NCI-H128 (cell line): ENCODE measurements around the gene CIRBP.

Source experiments
- DNase-seq: peaks from one replicate; lab custom pipeline; 2025; ENCODE audit not compliant: unreplicated experiment; lab: John Stamatoyannopoulos, UW

Gene CIRBP

DNA sequence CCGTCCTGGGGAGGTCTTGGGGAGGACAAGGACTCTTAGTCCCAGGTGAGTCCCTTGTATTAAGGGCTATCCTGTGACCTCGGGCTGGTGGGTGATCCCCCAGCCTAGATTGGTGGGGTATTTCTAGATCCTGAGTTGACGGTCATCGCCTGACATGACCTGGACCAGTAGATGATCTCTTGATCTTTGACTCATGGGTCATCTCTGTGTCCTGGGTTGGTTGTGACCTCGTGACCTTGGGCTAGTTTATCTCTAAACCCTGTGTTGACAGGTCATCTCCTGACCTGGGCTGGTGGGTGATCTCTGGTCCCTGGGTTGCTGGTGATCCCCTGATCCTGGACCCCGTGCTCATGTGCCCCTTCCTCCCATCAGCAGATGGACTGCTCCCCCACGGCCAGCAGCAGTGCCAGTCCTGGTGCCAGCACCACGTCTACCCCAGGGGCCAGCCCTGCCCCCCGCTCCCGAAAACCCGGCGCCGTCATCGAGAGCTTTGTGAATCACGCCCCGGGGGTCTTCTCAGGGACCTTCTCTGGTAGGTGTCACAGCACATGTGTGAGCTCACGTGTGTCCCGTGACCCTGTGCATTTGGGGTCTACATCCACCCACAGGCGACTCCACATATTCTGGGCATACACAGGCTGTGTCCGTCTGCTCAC lies 14.5 kb upstream of the CIRBP start:
- no peak for DNase-seq

DNA sequence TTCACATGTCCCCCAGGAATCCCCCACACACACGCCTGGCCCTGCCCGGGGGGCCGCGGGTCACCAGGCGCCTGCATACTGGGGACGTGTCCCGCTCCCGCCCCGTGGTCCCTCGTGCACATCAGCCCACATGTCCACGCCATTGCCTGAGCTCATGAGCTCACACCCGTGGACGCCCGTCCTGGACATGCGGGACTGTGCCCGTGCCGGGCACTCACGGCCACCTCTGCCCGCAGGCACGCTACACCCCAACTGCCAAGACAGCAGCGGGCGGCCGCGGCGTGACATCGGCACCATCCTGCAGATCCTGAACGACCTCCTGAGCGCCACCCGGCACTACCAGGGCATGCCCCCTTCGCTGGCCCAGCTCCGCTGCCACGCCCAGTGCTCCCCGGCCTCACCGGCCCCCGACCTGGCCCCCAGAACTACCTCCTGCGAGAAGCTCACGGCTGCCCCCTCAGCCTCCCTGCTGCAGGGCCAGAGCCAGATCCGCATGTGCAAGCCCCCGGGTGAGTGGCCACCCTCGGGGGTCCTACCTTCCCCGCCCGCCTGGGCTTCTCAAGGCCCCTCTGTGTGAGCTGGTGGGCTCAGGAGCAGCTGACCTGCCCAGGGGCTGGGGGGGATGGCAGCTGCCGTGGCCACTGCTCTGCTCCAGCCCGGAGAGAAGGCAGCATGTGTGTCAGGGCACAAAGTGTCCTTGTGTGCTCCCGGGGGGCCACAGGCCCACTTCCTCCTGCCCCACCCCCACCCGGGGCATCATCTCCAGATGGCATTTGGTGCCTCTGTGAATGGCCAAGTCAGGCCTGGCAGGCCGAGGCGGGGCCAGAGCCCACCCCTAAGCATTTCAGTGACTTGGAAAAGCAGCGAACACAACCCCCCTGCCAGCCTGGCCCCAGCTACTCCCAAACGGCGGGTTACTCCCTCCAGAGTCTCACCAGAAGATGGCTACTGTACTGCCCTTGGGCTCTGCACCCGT lies 13.7 kb upstream of the CIRBP start:
- DNase-seq = no peak

DNA sequence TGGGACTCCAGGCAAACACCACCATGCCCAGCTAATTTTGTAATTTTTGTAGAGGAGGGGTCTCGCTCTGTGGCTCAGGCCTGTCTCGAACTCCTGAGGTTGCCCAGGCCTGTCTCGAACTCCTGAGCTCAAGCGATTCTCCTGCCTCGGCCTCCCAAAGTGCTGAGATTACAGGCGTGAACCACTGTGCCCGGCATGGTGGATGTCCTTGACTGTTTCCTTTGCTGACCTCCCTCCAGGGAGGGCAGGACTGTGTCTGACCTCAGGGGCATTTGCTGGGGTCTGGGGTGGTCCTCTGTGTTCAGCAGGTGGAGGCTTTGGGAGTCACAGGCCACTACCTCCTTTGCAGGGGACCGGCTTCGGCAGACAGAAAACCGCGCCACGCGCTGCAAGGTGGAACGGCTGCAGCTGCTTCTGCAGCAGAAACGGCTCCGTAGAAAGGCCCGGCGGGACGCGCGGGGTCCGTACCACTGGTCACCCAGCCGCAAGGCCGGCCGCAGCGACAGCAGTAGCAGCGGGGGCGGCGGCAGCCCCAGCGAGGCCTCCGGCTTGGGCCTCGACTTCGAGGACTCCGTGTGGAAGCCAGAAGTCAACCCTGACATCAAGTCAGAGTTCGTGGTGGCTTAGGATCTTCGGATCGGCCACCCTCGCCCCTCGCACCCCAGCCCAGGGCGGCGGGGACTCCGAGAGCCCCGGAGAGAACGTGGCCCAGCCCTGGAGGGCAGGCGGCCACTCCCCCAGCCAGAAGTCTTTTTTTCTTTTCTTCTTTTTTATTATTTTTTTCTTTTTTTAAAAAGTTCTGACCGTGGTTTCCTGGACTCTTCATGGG lies 12.3 kb upstream of the CIRBP start:
- no peak for DNase-seq

DNA sequence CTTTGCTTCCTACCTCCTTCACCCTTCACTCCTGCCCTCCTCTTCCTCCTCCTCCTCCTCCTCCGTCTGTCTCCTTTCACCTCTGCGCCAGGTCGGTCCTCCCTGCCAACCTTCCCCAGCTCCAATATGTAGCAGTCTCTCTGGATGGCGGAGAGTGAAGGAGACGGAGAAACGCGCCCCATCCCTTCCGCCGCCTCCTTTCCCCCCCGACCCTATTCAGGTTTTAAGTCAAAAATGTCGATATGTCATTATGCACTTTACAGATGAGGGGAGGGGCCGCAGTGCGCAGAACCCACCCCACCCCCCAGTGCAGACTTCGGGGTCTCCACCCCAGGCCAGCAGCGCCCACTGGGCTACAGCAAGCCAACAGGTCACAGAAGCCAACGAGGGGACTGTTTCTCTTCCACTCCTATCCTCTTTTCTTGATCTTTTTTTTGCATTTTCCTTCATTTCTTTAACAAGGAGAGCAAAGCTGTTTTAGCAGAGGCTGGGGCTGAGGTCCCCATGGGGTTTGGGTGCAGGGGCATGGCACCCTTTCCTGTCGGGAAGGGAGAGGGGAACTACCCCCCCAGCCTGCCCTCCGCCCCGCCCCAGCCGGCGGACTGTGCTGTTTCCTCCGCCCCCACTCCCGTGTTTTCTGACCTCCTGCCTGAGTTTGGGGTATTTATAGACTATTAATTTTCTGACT lies 11.5 kb upstream of the CIRBP start:
- no peak for DNase-seq

DNA sequence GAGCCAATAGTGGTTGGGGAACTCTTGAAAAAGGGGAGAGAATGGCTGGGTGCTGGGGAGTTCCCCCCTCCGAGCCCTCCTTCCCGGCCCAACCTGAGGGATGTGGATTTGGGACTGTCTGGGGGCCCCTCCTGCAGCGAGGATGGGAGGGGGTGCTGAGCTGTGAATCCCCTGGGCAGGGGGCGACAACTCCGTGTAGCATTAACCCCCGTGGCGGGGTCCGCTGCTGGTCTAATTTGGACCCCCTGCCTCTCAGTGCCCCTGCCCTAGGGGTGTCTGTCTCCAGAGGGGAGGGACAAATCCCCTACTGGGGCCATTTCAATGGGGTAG lies 11.0 kb upstream of the CIRBP start:
- no peak for DNase-seq

DNA sequence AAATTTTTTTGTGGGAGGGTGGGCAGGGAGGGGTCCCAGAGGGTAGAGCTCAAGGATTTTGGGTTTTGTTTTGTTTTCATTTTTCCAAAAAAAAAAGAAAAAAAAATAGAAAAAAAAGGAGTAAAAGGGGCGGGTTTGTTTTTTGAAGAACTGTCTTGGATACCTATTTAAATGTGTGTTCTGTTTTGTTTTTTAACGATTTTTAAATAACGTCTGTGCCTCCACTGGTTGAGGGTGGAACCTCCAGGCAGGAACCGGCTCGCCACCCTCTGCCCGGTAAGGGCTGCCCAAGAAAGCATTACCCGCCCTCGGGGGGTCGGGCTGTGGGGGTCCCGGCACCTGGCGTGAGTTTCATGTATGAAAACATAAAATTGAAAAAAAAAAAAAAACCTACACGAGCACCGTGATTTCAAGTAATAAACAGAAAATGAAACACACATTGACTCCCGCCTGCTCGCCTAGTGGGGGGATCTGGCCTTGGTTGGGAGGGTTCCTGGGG lies 10.4 kb upstream of the CIRBP start:
- no peak for DNase-seq

DNA sequence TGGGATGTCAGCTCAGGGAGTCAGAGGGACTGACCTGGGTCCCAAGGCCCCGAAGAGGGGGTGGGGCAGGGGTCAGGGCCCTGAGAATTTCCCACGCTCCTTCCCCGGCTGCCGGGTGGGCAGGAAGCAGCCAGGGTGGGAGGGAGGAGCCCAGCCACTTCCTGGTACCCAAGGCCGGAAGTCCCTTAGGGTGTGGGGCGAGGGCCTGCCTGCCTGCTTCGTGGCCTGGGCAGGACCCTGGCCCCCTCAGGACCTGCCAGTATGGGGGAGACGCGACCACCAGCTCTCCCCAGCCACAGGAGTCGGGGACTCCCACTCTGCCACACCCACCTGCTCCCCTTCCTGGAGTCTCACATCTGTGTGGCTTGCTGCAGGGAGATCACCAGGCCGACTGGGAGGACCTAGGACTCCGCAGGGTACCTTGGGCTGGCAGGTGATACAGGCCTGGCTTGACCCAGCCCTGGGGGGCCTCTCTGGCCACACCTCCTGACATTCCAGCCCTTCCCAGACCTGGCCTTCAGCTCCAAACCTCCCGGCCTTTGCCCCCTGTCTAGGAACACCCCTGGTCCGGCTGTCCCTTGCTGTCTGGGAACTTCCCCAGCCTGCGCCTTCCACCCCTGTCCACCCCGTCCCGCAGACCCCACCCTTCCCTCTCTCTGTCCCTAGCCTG lies 9.8 kb upstream of the CIRBP start:
- no peak for DNase-seq

DNA sequence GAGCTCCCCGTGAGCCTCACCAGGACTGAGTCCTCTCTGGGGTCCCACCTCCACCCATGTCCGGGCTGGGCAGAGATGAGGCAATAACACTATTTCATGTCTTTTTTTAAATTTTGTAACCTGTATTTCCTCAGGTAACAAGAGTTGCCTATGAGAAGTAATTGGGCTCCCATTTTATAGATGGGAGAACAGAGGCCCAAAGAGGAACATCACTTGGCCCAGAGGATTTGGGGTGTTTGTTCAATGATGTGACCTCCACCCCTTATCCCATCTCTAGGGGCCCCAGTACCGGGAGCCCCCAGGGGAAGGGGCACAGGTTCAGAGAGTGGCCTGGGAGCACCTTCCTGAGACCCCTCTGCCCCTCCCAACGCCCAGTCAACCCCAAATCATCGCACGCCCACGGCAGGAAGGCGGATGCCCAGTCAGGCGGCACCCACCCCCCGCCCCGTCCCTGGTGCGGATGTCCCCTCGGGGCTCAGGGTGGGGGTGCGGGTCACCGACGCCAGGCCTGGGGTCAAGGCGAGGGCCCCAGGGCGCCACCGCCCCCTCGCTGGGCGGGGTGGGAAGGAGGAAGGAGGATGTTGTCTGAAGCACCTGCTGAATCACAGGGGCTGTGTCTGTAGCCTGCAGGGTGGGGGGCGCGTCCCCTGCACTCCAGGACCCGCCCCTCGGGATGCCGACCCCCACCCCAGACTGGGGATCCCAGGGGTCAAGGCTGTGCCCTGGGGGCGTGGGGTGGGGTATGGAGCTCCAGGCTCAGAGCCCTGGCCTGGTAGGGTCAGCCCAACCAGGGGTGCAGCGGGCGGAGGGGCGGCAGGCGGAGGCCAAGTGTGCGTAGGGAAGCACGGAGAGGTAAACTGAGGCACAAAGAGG lies 9.0 kb upstream of the CIRBP start:
- no peak for DNase-seq

DNA sequence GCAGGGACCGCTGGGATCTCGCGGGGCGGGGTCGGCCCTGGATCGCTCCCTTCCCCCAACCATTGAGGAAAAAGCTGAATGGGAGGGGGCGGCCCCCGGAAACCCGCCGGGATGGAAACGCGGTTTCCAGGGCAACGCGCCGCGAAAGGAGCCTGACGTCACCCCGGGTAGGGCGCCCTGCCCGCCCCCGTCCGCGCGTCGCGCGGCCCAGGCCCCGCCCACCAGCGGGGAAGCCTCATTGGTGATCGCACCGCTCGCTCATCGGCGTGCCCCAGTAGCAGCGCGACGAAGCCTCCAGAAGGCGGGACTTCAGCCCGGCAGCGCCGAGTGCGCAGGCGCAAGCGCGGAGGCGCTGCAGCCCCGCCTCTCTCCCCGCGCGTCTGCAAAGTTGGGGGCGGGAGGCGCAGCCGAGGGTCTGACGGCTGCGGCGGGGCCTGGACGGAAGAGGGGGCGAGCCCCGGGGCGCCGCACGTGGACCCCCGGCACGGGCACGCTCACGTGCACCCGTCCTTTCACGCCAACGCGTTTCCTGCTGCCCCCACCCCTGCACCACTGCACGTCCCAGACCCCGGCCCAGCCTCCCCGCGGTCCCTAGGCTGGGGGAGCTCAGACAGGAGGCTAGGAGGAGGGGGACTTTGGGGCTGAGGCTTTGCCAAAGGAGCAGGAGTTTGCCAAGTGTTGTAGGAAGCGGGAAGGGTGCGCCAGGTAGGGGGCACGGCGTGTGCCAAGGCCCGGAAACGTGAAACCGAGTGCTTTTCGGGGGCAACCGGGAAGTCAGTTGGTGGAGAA lies 8.2 kb upstream of the CIRBP start:
- DNase-seq = peak; percentile 93

DNA sequence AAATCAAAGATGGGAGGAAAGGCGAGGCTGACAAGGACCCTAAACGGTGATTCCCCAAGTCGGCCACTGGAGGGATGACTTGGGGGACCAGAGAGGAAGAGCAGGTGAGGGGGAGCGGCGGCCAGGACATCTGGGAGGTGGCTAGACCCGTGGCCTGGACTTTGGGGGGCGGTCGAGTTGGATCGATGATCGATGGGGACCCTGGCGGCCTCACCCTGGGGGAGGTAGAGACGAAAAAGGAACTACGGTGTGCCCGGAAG lies 7.7 kb upstream of the CIRBP start:
- no peak for DNase-seq

DNA sequence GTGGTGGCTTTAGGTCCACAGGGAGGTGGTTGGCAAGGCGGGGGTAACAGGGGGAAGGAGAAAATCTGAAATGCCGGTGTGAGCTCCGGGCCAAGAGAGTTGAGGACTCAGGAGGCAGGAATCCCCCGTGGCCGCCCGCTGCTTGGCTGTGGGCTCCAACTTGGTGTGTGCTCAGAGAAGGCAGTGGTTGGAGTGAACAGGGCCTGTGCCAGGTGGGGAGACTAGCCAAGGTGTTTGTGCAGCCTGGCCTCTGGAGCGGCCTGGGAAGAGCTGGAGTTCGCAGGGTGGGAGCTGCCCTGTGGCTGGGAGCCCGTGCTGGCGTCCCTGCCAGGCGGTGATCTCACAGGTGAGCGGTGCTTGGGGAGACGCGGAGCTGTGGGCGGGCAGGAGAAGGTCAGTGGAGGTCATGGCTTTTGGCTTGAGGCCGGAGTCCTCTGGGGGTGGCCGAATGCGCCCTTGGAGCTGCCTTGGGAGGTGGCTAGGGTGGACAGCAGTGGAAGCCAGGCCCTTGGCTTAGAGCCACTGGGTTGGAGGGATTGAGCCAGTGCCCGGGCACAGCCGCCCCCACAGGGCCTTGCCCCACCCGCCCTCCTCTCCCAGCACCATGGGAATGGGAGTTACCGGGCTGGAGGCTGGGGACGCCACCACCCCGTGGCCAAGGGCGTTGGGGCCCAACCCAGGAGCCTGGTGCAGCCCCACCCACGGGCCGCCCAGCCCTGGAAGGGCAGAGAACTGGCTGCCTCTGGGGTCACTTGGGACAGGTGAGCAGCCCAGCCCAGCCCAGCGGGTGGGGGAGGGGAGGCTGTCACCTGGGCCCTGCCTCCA lies 7.1 kb upstream of the CIRBP start:
- DNase-seq = no peak

DNA sequence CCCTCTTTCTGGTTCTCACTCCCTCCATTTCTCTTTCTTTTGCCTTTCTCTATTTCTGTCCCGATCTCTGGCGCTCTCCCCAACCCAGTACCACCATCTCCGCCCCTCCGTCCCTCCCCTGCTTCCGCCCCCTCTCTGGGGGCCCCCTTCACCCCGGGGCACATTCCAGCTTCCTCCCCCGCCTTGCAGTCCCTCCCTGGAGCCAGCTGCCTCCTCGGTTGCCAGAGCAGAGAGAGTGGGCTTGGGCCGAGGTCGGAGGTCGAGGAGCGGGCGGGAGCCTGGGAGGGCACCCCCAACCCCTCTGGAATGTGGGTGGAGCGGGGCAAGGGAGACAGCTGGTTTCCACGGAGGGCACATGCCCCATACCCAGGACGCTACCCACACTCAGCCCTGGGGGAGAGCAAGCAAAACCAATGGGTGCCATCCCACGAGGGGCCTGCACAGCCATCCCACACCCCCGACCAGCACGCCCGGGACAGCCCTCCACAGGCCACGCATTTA lies 6.5 kb upstream of the CIRBP start:
- no peak for DNase-seq

DNA sequence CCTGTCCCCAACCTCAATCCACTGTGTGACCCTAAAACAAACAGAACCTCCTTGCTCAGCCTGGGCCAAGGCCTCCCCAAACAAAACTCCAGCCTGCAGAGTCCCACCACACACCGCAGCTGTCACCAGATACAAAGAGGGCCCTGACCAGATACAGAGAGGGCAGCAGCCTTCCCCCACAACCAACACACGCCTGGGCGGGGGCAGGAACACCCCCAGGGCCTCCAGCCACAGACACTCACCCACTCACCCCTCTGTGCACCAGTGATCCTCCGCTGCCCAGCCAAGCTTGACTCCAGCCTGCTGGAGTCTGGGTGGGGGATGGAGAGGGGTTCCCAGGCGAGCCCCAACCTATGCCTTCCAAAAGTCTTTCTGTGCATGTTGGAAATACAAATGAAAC lies 5.9 kb upstream of the CIRBP start:
- DNase-seq = no peak

DNA sequence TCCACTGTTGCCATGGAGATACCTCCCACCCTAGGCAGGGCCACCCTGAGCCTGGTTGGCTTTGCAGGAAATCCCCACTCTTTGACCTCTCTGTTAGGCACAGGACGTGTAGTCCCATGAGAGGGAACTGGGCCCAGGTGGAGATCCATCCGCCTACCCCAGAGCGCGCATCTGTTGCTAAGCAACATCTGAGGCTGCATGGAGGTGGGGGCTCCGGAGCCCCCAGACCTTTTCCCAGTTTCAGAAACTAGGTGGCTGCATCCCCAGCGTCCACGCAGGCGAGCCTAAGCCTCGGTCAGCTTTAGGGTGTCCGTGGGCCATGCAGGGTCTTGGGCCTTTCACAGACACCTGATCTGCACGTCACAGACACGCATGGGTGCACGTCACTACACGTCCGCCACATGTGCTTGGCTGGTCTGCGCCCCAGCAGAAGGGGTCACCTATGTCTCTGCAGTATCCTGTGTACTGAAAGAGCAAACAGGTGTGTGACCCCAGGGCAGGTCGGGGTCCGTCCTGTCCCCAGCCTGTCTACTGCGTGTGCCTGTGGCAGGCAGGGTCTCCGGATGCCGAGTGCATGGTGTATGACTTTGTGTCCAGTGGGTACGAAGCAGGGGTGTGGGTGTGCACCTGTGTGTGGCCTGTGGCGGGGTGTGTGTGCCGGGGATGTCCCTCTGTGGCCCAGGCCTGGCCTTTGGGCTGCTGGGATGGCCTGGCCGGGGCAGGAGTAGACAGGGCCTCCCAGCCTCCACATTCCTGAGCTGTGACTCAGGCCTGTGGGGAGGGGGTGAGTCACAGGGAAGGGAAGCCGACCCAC lies 4.1 kb upstream of the CIRBP start:
- no peak for DNase-seq

DNA sequence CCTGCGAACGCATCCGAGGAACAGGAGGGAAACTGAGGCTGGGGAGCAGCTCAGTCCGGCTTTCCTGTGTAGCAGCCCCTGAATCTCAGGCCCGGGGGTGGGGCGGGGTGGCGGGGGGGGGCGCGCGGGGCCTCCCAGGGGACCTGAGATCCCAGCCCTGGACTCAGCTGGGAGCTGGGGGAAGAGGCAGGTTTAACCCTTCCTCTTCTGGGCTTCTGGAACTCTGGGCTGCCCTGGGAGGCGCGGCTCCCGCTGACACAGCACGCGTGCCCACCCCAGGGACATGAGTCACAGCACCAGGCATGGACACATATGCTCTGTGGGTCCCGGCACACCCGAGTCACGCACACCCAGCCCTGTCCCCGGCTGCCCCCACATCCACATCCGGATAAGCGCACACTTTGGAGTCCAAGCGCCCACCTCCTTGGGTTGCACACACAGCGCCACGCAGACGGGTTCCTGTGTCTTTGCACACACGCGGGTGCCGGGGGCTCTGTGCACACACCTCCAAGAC lies 3.5 kb upstream of the CIRBP start:
- no peak for DNase-seq

DNA sequence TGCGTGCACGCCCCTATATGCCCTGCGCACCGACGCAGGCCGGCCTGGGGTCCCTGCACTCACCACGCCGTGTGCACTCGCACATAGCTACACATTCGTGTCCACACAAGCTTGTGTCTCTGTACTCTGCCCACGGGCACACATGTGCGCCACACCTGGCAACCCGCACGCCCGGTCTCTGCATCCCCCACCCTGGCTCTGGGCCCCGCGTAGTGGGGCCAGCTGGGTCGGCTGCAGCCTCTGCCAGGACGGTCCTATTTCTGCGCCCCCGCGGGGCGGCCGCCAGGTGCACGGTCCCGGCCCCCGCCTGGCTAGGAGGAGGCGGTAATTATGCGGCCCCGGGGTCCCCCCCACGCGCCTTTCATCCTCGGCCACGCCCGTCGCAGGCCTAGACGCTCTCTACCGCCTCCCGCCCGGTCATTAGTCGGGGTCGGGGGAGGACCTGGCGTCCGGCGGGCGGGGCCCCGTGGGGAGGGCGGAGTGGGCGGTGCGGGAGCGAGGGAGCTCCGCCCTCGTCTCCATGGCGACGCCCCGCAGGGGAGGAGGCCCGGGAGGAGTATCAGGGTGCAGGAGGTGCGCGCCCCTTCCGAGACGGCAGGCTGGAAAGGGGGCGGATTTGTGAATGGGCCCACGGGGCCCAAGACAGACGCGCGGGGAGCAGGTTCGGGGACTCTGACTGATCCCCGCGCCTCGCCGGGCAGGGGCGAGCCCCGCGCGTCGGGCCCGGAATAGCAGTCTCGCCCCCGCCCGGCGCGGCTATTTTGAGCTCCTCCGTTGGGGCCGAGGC lies 2.8 kb upstream of the CIRBP start:
- DNase-seq = peak; percentile 43
